Gastroesophageal sphincter (tissue), 3 donors: ENCODE measurements around the gene ERRFI1.

Source experiments
- POLR2A ChIP-seq, 2 donors: fragments of 450-650 bp; IDR thresholded peaks; one replicate each; pipeline ENCODE4 v1.6.1; 2017; ENCODE audit warnings: antibody characterized with exemption in 2 of 2, mild to moderate bottlenecking in 2 of 2, moderate library complexity in 1 of 2
- POLR2AphosphoS5 ChIP-seq: sonication (generic); formaldehyde crosslinking; IDR thresholded peaks from one replicate; pipeline ENCODE4 v1.6.1; 2017; ENCODE audit warnings: antibody characterized with exemption
- TF ChIP-seq, protein P1 (sequence below), 4 experiments: fragments of 200-600 bp in 2 of 4; fragments of 450-650 bp in 2 of 4; sonication (generic) in 1 of 4; IDR thresholded peaks; one replicate each; pipeline ENCODE4 v1.5.1; 2017 to 2019; ENCODE audit warnings: antibody characterized with exemption in 4 of 4, mild to moderate bottlenecking in 2 of 4, moderate library complexity in 2 of 4

- TF ChIP-seq POLR2A (IDR thresholded peaks at IDR 0.05) (no peak), POLR2AphosphoS5 (no peak)
- TF ChIP-seq, protein P1, sequence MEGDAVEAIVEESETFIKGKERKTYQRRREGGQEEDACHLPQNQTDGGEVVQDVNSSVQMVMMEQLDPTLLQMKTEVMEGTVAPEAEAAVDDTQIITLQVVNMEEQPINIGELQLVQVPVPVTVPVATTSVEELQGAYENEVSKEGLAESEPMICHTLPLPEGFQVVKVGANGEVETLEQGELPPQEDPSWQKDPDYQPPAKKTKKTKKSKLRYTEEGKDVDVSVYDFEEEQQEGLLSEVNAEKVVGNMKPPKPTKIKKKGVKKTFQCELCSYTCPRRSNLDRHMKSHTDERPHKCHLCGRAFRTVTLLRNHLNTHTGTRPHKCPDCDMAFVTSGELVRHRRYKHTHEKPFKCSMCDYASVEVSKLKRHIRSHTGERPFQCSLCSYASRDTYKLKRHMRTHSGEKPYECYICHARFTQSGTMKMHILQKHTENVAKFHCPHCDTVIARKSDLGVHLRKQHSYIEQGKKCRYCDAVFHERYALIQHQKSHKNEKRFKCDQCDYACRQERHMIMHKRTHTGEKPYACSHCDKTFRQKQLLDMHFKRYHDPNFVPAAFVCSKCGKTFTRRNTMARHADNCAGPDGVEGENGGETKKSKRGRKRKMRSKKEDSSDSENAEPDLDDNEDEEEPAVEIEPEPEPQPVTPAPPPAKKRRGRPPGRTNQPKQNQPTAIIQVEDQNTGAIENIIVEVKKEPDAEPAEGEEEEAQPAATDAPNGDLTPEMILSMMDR (IDR thresholded peaks at IDR 0.05), result no peak
Measured at GRCh38 chr1:7993593-7994479, 32.3 kb downstream of the ERRFI1 start.
